Measurements from ENCODE around the gene FAM50B. TPM values are rescaled to one million over a fixed set of nuclear protein-coding genes. Genes with fewer than 3 reads are reported as not detected.
A peak's percentile ranks its signal among the peaks of the same experiment; 100 is the strongest.

The FAM50B gene, protein sequence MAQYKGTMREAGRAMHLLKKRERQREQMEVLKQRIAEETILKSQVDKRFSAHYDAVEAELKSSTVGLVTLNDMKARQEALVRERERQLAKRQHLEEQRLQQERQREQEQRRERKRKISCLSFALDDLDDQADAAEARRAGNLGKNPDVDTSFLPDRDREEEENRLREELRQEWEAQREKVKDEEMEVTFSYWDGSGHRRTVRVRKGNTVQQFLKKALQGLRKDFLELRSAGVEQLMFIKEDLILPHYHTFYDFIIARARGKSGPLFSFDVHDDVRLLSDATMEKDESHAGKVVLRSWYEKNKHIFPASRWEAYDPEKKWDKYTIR
- 3.8 TPM for total RNA-seq (ENCODE audit: unreplicated experiment)
- long read RNA-seq, transcript FAM50B-202 (1 exons, 1,935 nt), result major isoform, 6 of 9 reads
- long read RNA-seq, partial matches to known transcripts, result 0 of 9 reads
- long read RNA-seq, other reads (novel, unspliced or antisense), result 0 of 9 reads

DNA sequence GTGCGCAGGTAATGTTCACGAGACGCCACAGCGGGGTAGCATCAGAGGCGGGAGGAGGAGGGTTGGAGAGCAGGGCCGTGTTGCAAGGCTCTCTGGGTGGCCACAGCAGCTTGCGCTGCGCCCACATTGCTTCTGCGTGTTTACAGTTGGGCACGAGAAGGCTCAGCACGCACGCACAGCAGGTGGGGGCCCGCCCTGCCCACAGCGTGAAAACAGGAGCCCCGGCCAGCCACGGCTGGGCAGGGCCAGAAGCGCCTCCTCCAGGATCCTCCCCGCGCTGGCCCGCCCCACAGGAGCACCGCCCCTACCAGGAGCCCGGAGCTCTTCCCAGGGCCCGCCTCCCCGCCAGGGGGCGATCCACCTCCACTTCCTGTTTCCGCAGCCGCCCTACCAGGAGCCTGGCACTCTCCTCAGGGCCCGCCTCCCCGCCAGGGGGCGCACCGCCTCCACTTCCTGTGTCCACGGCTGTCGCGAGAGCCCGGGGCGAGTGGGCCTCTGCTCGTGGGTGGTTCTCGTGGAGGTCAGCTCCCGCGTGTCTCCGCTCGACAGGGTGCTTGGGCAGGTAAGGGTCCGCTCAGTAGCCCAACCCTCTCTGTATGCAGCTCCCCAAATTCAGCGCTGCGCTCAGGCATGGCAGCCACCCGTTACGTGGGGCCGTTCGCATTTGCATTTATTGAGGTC lies at the start of gene FAM50B:
FAM50B (plus strand) TSS at position 449 of the 681 bp plus-strand sequence. CDS start 439 bp downstream, outside the sequence.
- TF ChIP-seq, protein P1, sequence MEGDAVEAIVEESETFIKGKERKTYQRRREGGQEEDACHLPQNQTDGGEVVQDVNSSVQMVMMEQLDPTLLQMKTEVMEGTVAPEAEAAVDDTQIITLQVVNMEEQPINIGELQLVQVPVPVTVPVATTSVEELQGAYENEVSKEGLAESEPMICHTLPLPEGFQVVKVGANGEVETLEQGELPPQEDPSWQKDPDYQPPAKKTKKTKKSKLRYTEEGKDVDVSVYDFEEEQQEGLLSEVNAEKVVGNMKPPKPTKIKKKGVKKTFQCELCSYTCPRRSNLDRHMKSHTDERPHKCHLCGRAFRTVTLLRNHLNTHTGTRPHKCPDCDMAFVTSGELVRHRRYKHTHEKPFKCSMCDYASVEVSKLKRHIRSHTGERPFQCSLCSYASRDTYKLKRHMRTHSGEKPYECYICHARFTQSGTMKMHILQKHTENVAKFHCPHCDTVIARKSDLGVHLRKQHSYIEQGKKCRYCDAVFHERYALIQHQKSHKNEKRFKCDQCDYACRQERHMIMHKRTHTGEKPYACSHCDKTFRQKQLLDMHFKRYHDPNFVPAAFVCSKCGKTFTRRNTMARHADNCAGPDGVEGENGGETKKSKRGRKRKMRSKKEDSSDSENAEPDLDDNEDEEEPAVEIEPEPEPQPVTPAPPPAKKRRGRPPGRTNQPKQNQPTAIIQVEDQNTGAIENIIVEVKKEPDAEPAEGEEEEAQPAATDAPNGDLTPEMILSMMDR (IDR thresholded peaks at IDR 0.05; ENCODE audit: unreplicated experiment), result peak; percentile 100
- H3K27ac Mint-ChIP-seq (ENCODE audit: unreplicated experiment), result no peak within 1 kb of the TSS

DNA sequence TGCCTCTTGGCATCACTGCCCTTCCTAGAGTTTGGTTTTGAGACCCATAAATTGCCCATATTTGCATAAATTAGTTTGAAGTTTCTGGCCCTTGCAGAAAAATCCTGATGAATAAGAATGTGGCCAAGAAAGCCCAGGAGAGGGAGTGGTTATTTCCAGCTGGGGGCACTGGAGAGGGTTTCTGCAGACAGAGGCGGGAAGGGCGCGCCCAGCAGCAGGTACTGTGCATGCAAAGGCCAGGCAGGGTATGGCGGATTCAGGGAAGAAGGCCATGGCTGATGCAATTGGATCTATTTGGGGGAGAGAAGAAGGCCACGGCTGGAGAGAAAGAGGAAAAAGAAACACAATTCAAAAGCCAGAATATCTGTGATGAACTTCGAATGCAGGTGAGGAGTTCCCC lies 49.5 kb upstream of the FAM50B start:
- Mint-ChIP-seq H3K27me3 (ENCODE audit: unreplicated experiment) (no peaks in the 10 kb centered on the region), H3K36me3 (ENCODE audit: low read depth, unreplicated experiment) (no peaks in the 10 kb centered on the region), H3K27ac (ENCODE audit: unreplicated experiment) (peak overlapping the region; percentile 59), H3K4me1 (ENCODE audit: unreplicated experiment) (peaks cover 59% of the 10 kb centered on the region), H3K9me3 (ENCODE audit: unreplicated experiment) (no peaks in the 10 kb centered on the region), H3K4me3 (ENCODE audit: unreplicated experiment) (no peak overlapping the region)
- TF ChIP-seq, protein P1 (IDR thresholded peaks at IDR 0.05; ENCODE audit: unreplicated experiment), result no peak
- no peak for DNase-seq (ENCODE audit: low spot score)

More for the DNA sequence above, at the start of gene FAM50B:
- Mint-ChIP-seq H3K9me3 (ENCODE audit: unreplicated experiment) (no peaks in the 10 kb centered on the region), H3K36me3 (ENCODE audit: low read depth, unreplicated experiment) (no peaks in the 10 kb centered on the region), H3K4me3 (ENCODE audit: unreplicated experiment) (peak within 1 kb of the TSS; percentile 77), H3K27me3 (ENCODE audit: unreplicated experiment) (peaks cover 3% of the 10 kb centered on the region), H3K4me1 (ENCODE audit: unreplicated experiment) (peaks cover 8% of the 10 kb centered on the region)
- DNase-seq (ENCODE audit: low spot score), result peak; percentile 99

DNA sequence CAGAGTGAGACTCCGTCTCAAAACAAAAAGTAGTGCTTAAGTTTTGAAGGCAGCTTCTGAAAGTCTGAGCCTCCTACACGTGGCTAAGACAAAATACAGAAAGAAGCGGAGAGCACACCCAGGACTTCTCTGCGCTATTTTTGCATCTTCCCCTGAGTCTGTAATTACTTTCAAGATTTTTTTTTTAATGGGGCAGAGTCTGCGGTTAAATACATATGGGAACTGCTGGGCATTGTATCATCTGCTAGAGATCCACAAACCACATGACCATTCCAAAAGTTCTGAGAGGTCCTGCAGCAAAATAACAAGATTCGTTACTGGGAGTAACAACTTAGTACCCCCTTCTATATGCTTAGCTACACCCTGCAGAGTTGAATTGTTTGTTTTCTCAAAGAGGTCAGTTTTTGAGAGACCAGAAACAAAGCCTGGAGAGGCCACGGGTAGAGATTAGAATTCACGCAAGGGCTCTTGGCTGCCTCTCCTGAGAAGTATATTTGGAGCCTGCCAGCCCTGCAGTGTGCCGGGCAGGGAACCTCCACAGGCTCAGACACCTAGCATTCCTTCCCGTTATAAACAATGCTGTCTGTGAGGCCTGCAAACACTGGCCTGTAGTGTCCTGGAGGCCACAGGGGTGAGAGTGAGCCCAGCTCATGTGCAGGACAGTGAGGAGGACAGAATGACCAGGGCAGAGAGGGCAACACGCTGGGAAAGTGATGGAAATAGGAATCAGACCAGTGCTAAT lies 48.2 kb upstream of the FAM50B start:
- H3K27ac Mint-ChIP-seq (ENCODE audit: unreplicated experiment), result no peak overlapping the region
- no peaks in the 10 kb centered on the region for H3K27me3 Mint-ChIP-seq (ENCODE audit: unreplicated experiment)
- H3K9me3 Mint-ChIP-seq (ENCODE audit: unreplicated experiment), result no peaks in the 10 kb centered on the region
- H3K4me1 Mint-ChIP-seq (ENCODE audit: unreplicated experiment), result peaks cover 54% of the 10 kb centered on the region
- DNase-seq (ENCODE audit: low spot score), result no peak
- no peak overlapping the region for H3K4me3 Mint-ChIP-seq (ENCODE audit: unreplicated experiment)
- H3K36me3 Mint-ChIP-seq (ENCODE audit: low read depth, unreplicated experiment), result no peaks in the 10 kb centered on the region
- TF ChIP-seq, protein P1 (IDR thresholded peaks at IDR 0.05; ENCODE audit: unreplicated experiment), result no peak

DNA sequence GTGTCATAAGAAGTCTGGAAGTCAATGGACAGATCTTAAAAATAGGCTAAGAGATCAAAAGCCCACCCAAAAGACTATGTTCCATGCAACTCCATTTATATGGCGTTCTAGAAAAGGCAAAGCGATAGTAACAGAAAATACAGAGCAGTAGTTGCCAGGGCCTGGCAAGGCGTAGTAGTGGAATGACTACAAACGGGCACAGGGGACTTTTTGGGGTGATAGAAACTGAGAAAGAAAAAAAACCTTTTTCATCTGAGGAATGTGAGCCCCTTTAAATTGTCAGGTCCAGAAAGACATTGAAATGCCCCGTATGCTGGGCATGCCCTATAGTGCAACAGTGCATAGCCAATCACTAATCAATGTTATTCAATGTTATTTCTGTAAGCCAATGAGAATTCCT lies 47.2 kb upstream of the FAM50B start:
- peak overlapping the region; percentile 30 for H3K27ac Mint-ChIP-seq (ENCODE audit: unreplicated experiment)
- no peak for DNase-seq (ENCODE audit: low spot score)
- H3K4me3 Mint-ChIP-seq (ENCODE audit: unreplicated experiment), result no peak overlapping the region
- no peaks in the 10 kb centered on the region for H3K36me3 Mint-ChIP-seq (ENCODE audit: low read depth, unreplicated experiment)
- peaks cover 44% of the 10 kb centered on the region for H3K4me1 Mint-ChIP-seq (ENCODE audit: unreplicated experiment)
- TF ChIP-seq, protein P1 (IDR thresholded peaks at IDR 0.05; ENCODE audit: unreplicated experiment), result no peak
- no peaks in the 10 kb centered on the region for H3K27me3 Mint-ChIP-seq (ENCODE audit: unreplicated experiment)
- no peaks in the 10 kb centered on the region for H3K9me3 Mint-ChIP-seq (ENCODE audit: unreplicated experiment)

Measured in endothelial cell (in vitro differentiated cells).